Neural cell (in vitro differentiated cells): ENCODE measurements around the gene CTSL. TPM values are rescaled to one million over a fixed set of nuclear protein-coding genes. Genes with fewer than 3 reads are reported as not detected.

Experiments
- H2AFZ ChIP-seq: fragments of 200-600, 300-800 bp; sonication (generic), shearing (Covaris generic); 2 replicates; pipeline ENCODE4 v1.6.0; 2014; ENCODE audit warnings: low read depth, mild to moderate bottlenecking, antibody characterized with exemption, low read length, moderate library complexity
- H3F3A ChIP-seq: fragments of 200-600 bp; shearing (Covaris generic); 2 replicates; pipeline ENCODE4 v1.6.1; 2016; ENCODE audit warnings: mild to moderate bottlenecking, moderate library complexity, mixed read lengths, antibody characterized with exemption, low read length; ENCODE audit not compliant: insufficient read depth, poor library complexity, severe bottlenecking
- H3K27ac ChIP-seq: fragments of 200-600, 300-800 bp; sonication (generic), shearing (Covaris generic); 2 replicates; pipeline ENCODE4 v1.5.1; 2014; ENCODE audit warnings: mild to moderate bottlenecking, low read length, moderate library complexity
- H3K27me3 ChIP-seq: fragments of 300-800, 200-600 bp; sonication (generic), shearing (Covaris generic); 2 replicates; pipeline ENCODE4 v1.6.0; 2014; ENCODE audit warnings: mild to moderate bottlenecking, low read depth, low read length, moderate library complexity; ENCODE audit not compliant: insufficient read depth
- H3K36me3 ChIP-seq: fragments of 300-800, 200-600 bp; sonication (generic), shearing (Covaris generic); 2 replicates; pipeline ENCODE4 v1.5.1; 2014; ENCODE audit warnings: mild to moderate bottlenecking, antibody characterized with exemption, low read length, moderate library complexity; ENCODE audit not compliant: insufficient read depth
- H3K4me2 ChIP-seq: fragments of 300-800, 200-600 bp; sonication (generic), shearing (Covaris generic); 2 replicates; pipeline ENCODE4 v1.6.0; 2014; ENCODE audit warnings: mild to moderate bottlenecking, low read length
- H3K4me3 ChIP-seq: fragments of 300-800, 200-600 bp; sonication (generic), shearing (Covaris generic); 2 replicates; pipeline ENCODE4 v1.5.1; 2014; ENCODE audit warnings: mild to moderate bottlenecking, low read length, moderate library complexity
- H3K79me2 ChIP-seq: fragments of 200-600 bp; shearing (Covaris generic); replicated peaks from 2 replicates; pipeline ENCODE4 v1.6.0; 2014; ENCODE audit warnings: mild to moderate bottlenecking, low read length, moderate library complexity; ENCODE audit not compliant: insufficient read depth
- H3K9ac ChIP-seq: fragments of 300-800, 200-600 bp; sonication (generic), shearing (Covaris generic); 2 replicates; pipeline ENCODE4 v1.6.1; 2016; ENCODE audit warnings: mild to moderate bottlenecking, low read length, mixed read lengths
- H3K9me2 ChIP-seq: fragments of 200-600 bp; shearing (Covaris generic); 2 replicates; pipeline ENCODE4 v1.6.1; 2016; ENCODE audit warnings: mild to moderate bottlenecking, low read length, mixed read lengths; ENCODE audit not compliant: insufficient read depth
- H3K9me3 ChIP-seq: fragments of 200-600, 300-800 bp; sonication (generic), shearing (Covaris generic); 2 replicates; pipeline ENCODE4 v1.6.1; 2016; ENCODE audit warnings: mild to moderate bottlenecking, mixed run types, low read length, moderate library complexity, mixed read lengths
- H4K20me1 ChIP-seq: fragments of 200-600 bp; shearing (Covaris generic); 2 replicates; pipeline ENCODE4 v1.6.1; 2016; ENCODE audit warnings: mild to moderate bottlenecking, mixed run types; ENCODE audit not compliant: insufficient read depth
- CTCF ChIP-seq: fragments of 450-650 bp; IDR thresholded peaks from 2 replicates; pipeline ENCODE4 v1.5.1; 2014; ENCODE audit warnings: antibody characterized with exemption, mild to moderate bottlenecking, moderate library complexity; ENCODE audit not compliant: poor library complexity, severe bottlenecking
- EP300 ChIP-seq: fragments of 450-650 bp; conservative IDR thresholded peaks from 2 replicates; pipeline ENCODE4 v1.6.1; 2014; ENCODE audit warnings: antibody characterized with exemption, mild to moderate bottlenecking, moderate library complexity; ENCODE audit not compliant: poor library complexity, severe bottlenecking
- EZH2 ChIP-seq: fragments of 200-600, 300-800 bp; shearing (Covaris generic), sonication (generic); IDR thresholded peaks from 2 replicates; pipeline ENCODE4 v1.6.1; 2014; ENCODE audit warnings: antibody characterized with exemption, low read length, borderline replicate concordance, mild to moderate bottlenecking; ENCODE audit not compliant: insufficient read depth, poor library complexity, severe bottlenecking
- MXI1 ChIP-seq: fragments of 450-650 bp; conservative IDR thresholded peaks from 2 replicates; pipeline ENCODE4 v1.6.1; 2014; ENCODE audit warnings: antibody characterized with exemption, mild to moderate bottlenecking; ENCODE audit not compliant: poor library complexity, severe bottlenecking
- POLR2AphosphoS5 ChIP-seq: IDR thresholded peaks from 2 replicates; pipeline ENCODE4 v1.6.1; 2012
- REST ChIP-seq: IDR thresholded peaks from 2 replicates; pipeline ENCODE4 v1.6.1; 2012; ENCODE audit warnings: borderline replicate concordance
- SMC3 ChIP-seq: fragments of 450-650 bp; conservative IDR thresholded peaks from 2 replicates; pipeline ENCODE4 v1.6.1; 2014; ENCODE audit warnings: antibody characterized with exemption, mild to moderate bottlenecking, moderate library complexity; ENCODE audit not compliant: poor library complexity
- polyA plus RNA-seq: library from polyadenylated mRNA; depleted of rRNA; stranded (reverse); fragments of >200 nt; gene quantifications from 2 replicates; pipeline ENCODE4 v1.2.3, GENCODE V29; 2014

The CTSL gene
- polyA plus RNA-seq, 1 donor from 2014 or later = 53.5 TPM

- TF ChIP-seq POLR2AphosphoS5 (no peak), EZH2 (no peak), SMC3 (no peak), REST (no peak), EP300 (no peak)
- H3K36me3 ChIP-seq = peaks cover 4% of the 10 kb centered on the region
- no peaks in the 10 kb centered on the region for H3K9me3 ChIP-seq
- no peak overlapping the region for H3K4me3 ChIP-seq
- H4K20me1 ChIP-seq = no peaks in the 10 kb centered on the region
- no peak overlapping the region for H3K27ac ChIP-seq
- no peak overlapping the region for H2AFZ ChIP-seq
- H3K9ac ChIP-seq = no peak overlapping the region
- H3F3A ChIP-seq = no peaks in the 10 kb centered on the region
- no peak overlapping the region for H3K4me2 ChIP-seq
- H3K79me2 ChIP-seq = no peaks in the 10 kb centered on the region
- H3K27me3 ChIP-seq = no peaks in the 10 kb centered on the region
- H3K9me2 ChIP-seq = no peaks in the 10 kb centered on the region
Measured at GRCh38 chr9:87706066-87706739, 19.7 kb upstream of the CTSL start.

- H3K9me3 ChIP-seq = no peaks in the 10 kb centered on the region
- no peak overlapping the region for H3K4me3 ChIP-seq
- no peak overlapping the region for H2AFZ ChIP-seq
- H3K27ac ChIP-seq = no peak overlapping the region
- no peak overlapping the region for H3K9ac ChIP-seq
- H3K27me3 ChIP-seq = no peaks in the 10 kb centered on the region
- TF ChIP-seq EZH2 (no peak), CTCF (no peak), EP300 (no peak), POLR2AphosphoS5 (no peak), SMC3 (no peak), MXI1 (no peak)
- no peaks in the 10 kb centered on the region for H3F3A ChIP-seq
- H4K20me1 ChIP-seq = no peaks in the 10 kb centered on the region
- H3K9me2 ChIP-seq = no peaks in the 10 kb centered on the region
- no peak overlapping the region for H3K4me2 ChIP-seq
- H3K36me3 ChIP-seq = peaks cover 4% of the 10 kb centered on the region
- no peaks in the 10 kb centered on the region for H3K79me2 ChIP-seq
Measured at GRCh38 chr9:87707805-87708506, 18.0 kb upstream of the CTSL start.
